ENCODE results near the gene FGD3. TPM values are rescaled to one million over a fixed set of nuclear protein-coding genes. Genes with fewer than 3 reads are reported as not detected.

Gene FGD3
- total RNA-seq, 1 experiment from 2014 or later: 89.0 TPM

- H3K4me3 ChIP-seq: no peak overlapping the region
- peaks cover 17% of the 10 kb centered on the region; the same call in 1 of the 2 replicates for H3K36me3 ChIP-seq (ENCODE audit: low read depth)
- H3K27me3 ChIP-seq (ENCODE audit: insufficient read depth, low read depth): no peaks in the 10 kb centered on the region
- intact Hi-C loops (cut with micrococcal nuclease; ENCODE audit: unreplicated experiment): no loop called here
- CTCF ChIA-PET: no interaction called here
- H3K4me1 ChIP-seq (replicated peaks; ENCODE audit: insufficient read depth): peaks cover 2% of the 10 kb centered on the region
- no peaks in the 10 kb centered on the region for H3K9me2 ChIP-seq (ENCODE audit: insufficient read depth)
- no peaks in the 10 kb centered on the region for H3K9me3 ChIP-seq (ENCODE audit: insufficient read depth, low read depth)
- H3K4me2 ChIP-seq: no peak overlapping the region
- TSS peak; percentile 11 for BruUV-seq (replicated peaks)
- peak in 1 of 2 experiments; percentile 27 for DNase-seq
- no peak overlapping the region for H2AFZ ChIP-seq
- no peaks in the 10 kb centered on the region for H3K79me2 ChIP-seq (ENCODE audit: low read depth)
- H4K20me1 ChIP-seq (ENCODE audit: insufficient read depth): no peaks in the 10 kb centered on the region
- H3F3A ChIP-seq (ENCODE audit: insufficient read depth, low read depth): no peaks in the 10 kb centered on the region
- TF ChIP-seq CTCF (conservative IDR thresholded peaks at IDR 0.05): no peak
- no peak for TF ChIP-seq EZH2 (IDR thresholded peaks at IDR 0.05; ENCODE audit: low read depth)
- POLR2A ChIA-PET (ENCODE audit: unreplicated experiment): no interaction called here
- H3K27ac ChIP-seq: no peak overlapping the region
Observed at GRCh38 chr9:93008457-93008856, 61.1 kb downstream of the FGD3 start.

- TF ChIP-seq EZH2 (IDR thresholded peaks at IDR 0.05; ENCODE audit: low read depth): no peak
- no peak for TF ChIP-seq CTCF (conservative IDR thresholded peaks at IDR 0.05)
- Histone ChIP-seq H3F3A (ENCODE audit: insufficient read depth, low read depth) (no peaks in the 10 kb centered on the region), H3K4me1 (replicated peaks; ENCODE audit: insufficient read depth) (no peaks in the 10 kb centered on the region), H3K27me3 (ENCODE audit: insufficient read depth, low read depth) (no peaks in the 10 kb centered on the region), H3K9me2 (ENCODE audit: insufficient read depth) (no peaks in the 10 kb centered on the region), H3K79me2 (ENCODE audit: low read depth) (no peaks in the 10 kb centered on the region), H3K9me3 (ENCODE audit: insufficient read depth, low read depth) (no peaks in the 10 kb centered on the region), H3K4me3 (no peak overlapping the region), H4K20me1 (ENCODE audit: insufficient read depth) (no peaks in the 10 kb centered on the region), H3K4me2 (no peak overlapping the region), H2AFZ (no peak overlapping the region), H3K27ac (no peak overlapping the region), H3K36me3 (ENCODE audit: low read depth) (peaks cover 20% of the 10 kb centered on the region; the same call in 1 of the 2 replicates)
- CTCF ChIA-PET: no interaction called here
- POLR2A ChIA-PET (ENCODE audit: unreplicated experiment): no interaction called here
- BruUV-seq (replicated peaks): no TSS peak
- DNase-seq: no peak
- intact Hi-C loops (cut with micrococcal nuclease; ENCODE audit: unreplicated experiment): no loop called here
Observed at GRCh38 chr9:93009337-93010015, 62.2 kb downstream of the FGD3 start.

GRCh38 chr9:93010056-93010455 lies 62.7 kb downstream of the FGD3 start:
- no peaks in the 10 kb centered on the region for H3K27me3 ChIP-seq (ENCODE audit: insufficient read depth, low read depth)
- H3K36me3 ChIP-seq (ENCODE audit: low read depth): peaks cover 20% of the 10 kb centered on the region; the same call in 1 of the 2 replicates
- H4K20me1 ChIP-seq (ENCODE audit: insufficient read depth): no peaks in the 10 kb centered on the region
- H3K27ac ChIP-seq: no peak overlapping the region
- no peaks in the 10 kb centered on the region for H3K9me3 ChIP-seq (ENCODE audit: insufficient read depth, low read depth)
- H3K4me1 ChIP-seq (replicated peaks; ENCODE audit: insufficient read depth): no peaks in the 10 kb centered on the region
- POLR2A ChIA-PET (ENCODE audit: unreplicated experiment): no interaction called here
- intact Hi-C loops (cut with micrococcal nuclease; ENCODE audit: unreplicated experiment): no loop called here
- no TSS peak for BruUV-seq (replicated peaks)
- H3K9me2 ChIP-seq (ENCODE audit: insufficient read depth): no peaks in the 10 kb centered on the region
- no peak overlapping the region for H2AFZ ChIP-seq
- H3K4me3 ChIP-seq: no peak overlapping the region
- no peaks in the 10 kb centered on the region for H3F3A ChIP-seq (ENCODE audit: insufficient read depth, low read depth)
- no peak for DNase-seq
- H3K4me2 ChIP-seq: no peak overlapping the region
- no peaks in the 10 kb centered on the region for H3K79me2 ChIP-seq (ENCODE audit: low read depth)
- TF ChIP-seq CTCF (conservative IDR thresholded peaks at IDR 0.05): no peak
- TF ChIP-seq EZH2 (IDR thresholded peaks at IDR 0.05; ENCODE audit: low read depth): no peak
- CTCF ChIA-PET: no interaction called here
